Activated CD4-positive, alpha-beta memory T cell treated with anti-CD3 and anti-CD28 coated beads for 36 hours (primary cell): Measurements from ENCODE around the gene UBE3C. TPM values are rescaled to one million over a fixed set of nuclear protein-coding genes. Genes with fewer than 3 reads are reported as not detected.
"Not testable (repeated sequence)": the region's sequence is repeated elsewhere in the genome, so short reads cannot be mapped to it uniquely, and the experiment has no call there.

Experiments
- CTCF ChIA-PET: fragments of 350-600 bp; sonication (Branson Sonifier 250); formaldehyde crosslinking; loops from one replicate; lab custom pipeline; 2021; ENCODE audit warnings: antibody characterized with exemption, inconsistent platforms; lab: Charles Lee
- POLR2A ChIA-PET: fragments of 350-600 bp; sonication (Branson Sonifier 250); formaldehyde crosslinking; loops from one replicate; lab custom pipeline; 2021; ENCODE audit warnings: antibody characterized with exemption; lab: Charles Lee
- DNase-seq: peaks from one replicate; pipeline ENCODE4 v3.0.0-alpha.2; 2020
- H3K27ac Mint-ChIP-seq: one replicate; pipeline ENCODE4 v1.8.0; 2021; ENCODE audit warnings: mixed read lengths
- H3K27me3 Mint-ChIP-seq: one replicate; pipeline ENCODE4 v1.8.0; 2021; ENCODE audit warnings: mixed read lengths
- H3K36me3 Mint-ChIP-seq: one replicate; pipeline ENCODE4 v1.8.0; 2021; ENCODE audit warnings: mixed read lengths
- H3K4me1 Mint-ChIP-seq: one replicate; pipeline ENCODE4 v1.8.0; 2021; ENCODE audit warnings: low read depth, mixed read lengths
- H3K4me3 Mint-ChIP-seq: one replicate; pipeline ENCODE4 v1.8.0; 2021; ENCODE audit warnings: mild to moderate bottlenecking, mixed read lengths
- H3K9me3 Mint-ChIP-seq: one replicate; pipeline ENCODE4 v1.8.0; 2021; ENCODE audit warnings: mixed read lengths
- intact Hi-C: fragments of 100-400 bp; cut with micrococcal nuclease; formaldehyde crosslinking; loops from one replicate; pipeline ENCODE4 v1.15.1; 2023
- total RNA-seq, 2 experiments: library from RNA; stranded (reverse); gene quantifications; one replicate each; pipeline ENCODE4 v1.2.3, GENCODE V29; 2021

The UBE3C gene
- total RNA-seq, 2 experiments from 2014 or later, result 59.8 to 59.9 TPM

GRCh38 chr7:157270060-157270444 lies 131.3 kb downstream of the UBE3C start:
- POLR2A ChIA-PET, result no interaction called here
- CTCF ChIA-PET, result interaction anchor here (3.0 kb wide), 1 partner anchor 20 kb away, joined by 9 read pairs; no protein-coding TSS in a partner anchor
- Mint-ChIP-seq H3K4me1 (peaks cover 9% of the 10 kb centered on the region), H3K27ac (peak overlapping the region; percentile 40), H3K36me3 (peaks cover 21% of the 10 kb centered on the region), H3K27me3 (no peaks in the 10 kb centered on the region), H3K9me3 (no peaks in the 10 kb centered on the region), H3K4me3 (no peak overlapping the region)
- no peak for DNase-seq
- intact Hi-C loops, result loop anchor here (10.0 kb wide), 1 partner anchor 315 kb away; no protein-coding TSS in a partner anchor

GRCh38 chr7:157271315-157271990 lies 132.7 kb downstream of the UBE3C start:
- peaks cover 17% of the 10 kb centered on the region for H3K36me3 Mint-ChIP-seq
- POLR2A ChIA-PET, result no interaction called here
- H3K27me3 Mint-ChIP-seq, result no peaks in the 10 kb centered on the region
- intact Hi-C loops, result loop anchor here (10.0 kb wide), 1 partner anchor 317 kb away; no protein-coding TSS in a partner anchor
- no peaks in the 10 kb centered on the region for H3K9me3 Mint-ChIP-seq
- no peak for DNase-seq
- H3K27ac Mint-ChIP-seq, result peak overlapping the region; percentile 40
- no peak overlapping the region for H3K4me3 Mint-ChIP-seq
- CTCF ChIA-PET, result interaction anchor here (1.3 to 1.9 kb wide), 2 partner anchors 14 to 21 kb away, joined by 8 to 9 read pairs; no protein-coding TSS in a partner anchor
- peaks cover 11% of the 10 kb centered on the region for H3K4me1 Mint-ChIP-seq

DNA sequence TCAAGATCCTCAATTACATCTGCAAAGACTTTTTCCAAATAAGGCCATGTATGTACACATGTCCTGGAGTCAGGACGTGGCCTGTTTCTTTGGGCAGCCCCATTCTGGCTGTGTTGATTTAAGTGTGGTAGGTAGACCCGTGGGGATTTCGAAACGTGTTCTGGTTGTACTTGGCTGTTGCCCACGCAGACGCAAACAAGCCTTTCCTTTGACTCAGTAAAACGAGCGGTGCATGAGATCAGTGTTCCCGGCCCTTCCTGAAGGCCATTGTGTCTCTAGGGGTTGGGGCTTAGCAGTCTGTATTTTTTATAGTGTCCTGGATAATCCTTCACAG lies 133.2 kb downstream of the UBE3C start:
- Mint-ChIP-seq H3K27ac (peak overlapping the region; percentile 40), H3K9me3 (no peaks in the 10 kb centered on the region), H3K4me3 (no peak overlapping the region), H3K36me3 (peaks cover 17% of the 10 kb centered on the region), H3K4me1 (peaks cover 16% of the 10 kb centered on the region), H3K27me3 (no peaks in the 10 kb centered on the region)
- intact Hi-C loops, result loop anchor here (10.0 kb wide), 1 partner anchor 317 kb away; no protein-coding TSS in a partner anchor
- POLR2A ChIA-PET, result no interaction called here
- CTCF ChIA-PET, result interaction anchor here (1.1 to 1.9 kb wide), 3 partner anchors 14 to 75 kb away, joined by 3 to 9 read pairs (median 8); no protein-coding TSS in a partner anchor
- no peak for DNase-seq

GRCh38 chr7:157272351-157273207 lies 133.9 kb downstream of the UBE3C start:
- no peak for DNase-seq

GRCh38 chr7:157273208-157274093 lies 134.7 kb downstream of the UBE3C start:
- H3K4me3 Mint-ChIP-seq, result no peak overlapping the region
- peaks cover 9% of the 10 kb centered on the region for H3K36me3 Mint-ChIP-seq
- H3K27ac Mint-ChIP-seq, result no peak overlapping the region
- POLR2A ChIA-PET, result no interaction called here
- H3K4me1 Mint-ChIP-seq, result peaks cover 27% of the 10 kb centered on the region
- intact Hi-C loops, result loop anchor here (10.0 kb wide), 1 partner anchor 319 kb away; no protein-coding TSS in a partner anchor
- DNase-seq, result peak; percentile 75
- H3K9me3 Mint-ChIP-seq, result no peaks in the 10 kb centered on the region
- H3K27me3 Mint-ChIP-seq, result peaks cover 3% of the 10 kb centered on the region
- CTCF ChIA-PET, result interaction anchor here (0.6 to 2.7 kb wide), 25 partner anchors 8 to 324 kb away, joined by 3 to 16 read pairs (median 3); partner anchors contain the start of genes NOM1 and UBE3C

More at GRCh38 chr7:157272351-157273207, 133.9 kb downstream of the UBE3C start:
- peaks cover 15% of the 10 kb centered on the region for H3K36me3 Mint-ChIP-seq
- ChIA-PET POLR2A (no interaction called here), CTCF (interaction anchor here (1.1 to 2.7 kb wide), 7 partner anchors 8 to 74 kb away, joined by 3 to 16 read pairs (median 7); no protein-coding TSS in a partner anchor)
- intact Hi-C loops, result loop anchor here (10.0 kb wide), 1 partner anchor 318 kb away; no protein-coding TSS in a partner anchor
- no peaks in the 10 kb centered on the region for H3K9me3 Mint-ChIP-seq
- H3K4me3 Mint-ChIP-seq, result no peak overlapping the region
- no peak overlapping the region for H3K27ac Mint-ChIP-seq
- no peaks in the 10 kb centered on the region for H3K27me3 Mint-ChIP-seq
- H3K4me1 Mint-ChIP-seq, result peaks cover 22% of the 10 kb centered on the region

DNA sequence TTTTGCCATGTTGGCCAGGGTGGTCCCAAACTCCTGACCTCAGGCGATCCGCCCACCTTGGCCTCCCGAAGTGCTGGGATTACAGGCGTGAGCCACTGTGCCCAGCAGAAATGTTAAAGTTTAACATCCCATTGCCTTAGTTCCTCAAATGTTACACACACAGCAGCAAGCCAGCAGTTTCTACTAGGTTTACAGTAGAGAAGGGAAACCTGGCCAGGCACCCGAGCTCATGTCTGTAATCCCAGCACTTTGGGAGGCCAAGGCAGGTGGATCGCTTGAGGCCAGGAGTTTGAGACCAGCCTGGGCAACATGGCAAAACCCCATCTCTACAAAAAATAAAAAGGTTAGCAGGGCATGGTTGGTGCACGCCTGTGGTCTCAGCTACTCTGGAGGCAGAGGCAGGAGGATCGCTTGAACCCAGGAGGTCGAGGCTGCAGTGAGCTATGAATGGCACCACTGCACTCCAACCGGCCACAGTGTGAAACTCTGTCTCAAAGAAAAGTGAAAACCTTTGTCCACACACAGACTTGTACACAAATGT lies 135.4 kb downstream of the UBE3C start:
- H3K27ac Mint-ChIP-seq, H3K4me3 Mint-ChIP-seq, H3K36me3 Mint-ChIP-seq, H3K27me3 Mint-ChIP-seq, POLR2A ChIA-PET, H3K9me3 Mint-ChIP-seq, DNase-seq: not testable (repeated sequence)
- intact Hi-C loops, result loop anchor here (10.0 kb wide), 1 partner anchor 319 kb away; no protein-coding TSS in a partner anchor
- CTCF ChIA-PET, result interaction anchor here (0.6 to 2.7 kb wide), 24 partner anchors 9 to 325 kb away, joined by 3 to 16 read pairs (median 3); partner anchors contain the start of genes NOM1 and UBE3C
- peaks cover 27% of the 10 kb centered on the region for H3K4me1 Mint-ChIP-seq

GRCh38 chr7:157274991-157275427 lies 136.3 kb downstream of the UBE3C start:
- POLR2A ChIA-PET, result interaction anchor here (0.6 kb wide), 1 partner anchor 160 kb away, joined by 3 read pairs; no protein-coding TSS in a partner anchor
- no peaks in the 10 kb centered on the region for H3K36me3 Mint-ChIP-seq
- intact Hi-C loops, result loop anchor here (10.0 kb wide), 1 partner anchor 320 kb away; no protein-coding TSS in a partner anchor

DNA sequence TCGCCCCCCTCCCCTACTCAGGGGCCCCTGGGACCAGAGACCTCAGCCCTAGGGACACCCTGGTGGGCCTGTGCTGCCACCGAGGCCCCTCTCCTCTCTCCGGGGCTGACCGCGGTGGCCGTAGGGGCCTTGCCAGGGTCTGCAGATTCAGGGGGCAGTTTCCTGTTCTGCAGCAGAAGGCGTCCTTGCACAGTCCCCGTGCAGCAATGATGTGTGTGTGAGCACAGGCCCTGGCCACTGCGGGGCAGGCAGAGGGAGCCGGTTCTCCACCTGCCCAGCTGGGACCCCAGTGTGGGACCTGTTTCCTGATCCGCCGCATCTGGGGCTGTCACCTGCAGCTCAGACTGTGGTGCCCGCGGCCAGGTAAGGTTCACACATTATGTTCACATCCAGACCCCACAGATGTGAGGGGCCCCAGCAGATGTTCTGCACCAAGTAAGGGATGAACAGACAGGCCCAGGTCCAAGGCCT lies 137.4 kb downstream of the UBE3C start:
- Mint-ChIP-seq H3K36me3 (no peaks in the 10 kb centered on the region), H3K4me3 (no peak overlapping the region), H3K9me3 (no peaks in the 10 kb centered on the region), H3K27me3 (peaks cover 15% of the 10 kb centered on the region), H3K27ac (no peak overlapping the region), H3K4me1 (peaks cover 20% of the 10 kb centered on the region)
- ChIA-PET CTCF (interaction anchor here (0.7 to 1.5 kb wide), 2 partner anchors 26 to 54 kb away, joined by 3 to 4 read pairs; no protein-coding TSS in a partner anchor), POLR2A (no interaction called here)
- no peak for DNase-seq
- intact Hi-C loops, result loop anchor here (2.0 to 10.0 kb wide), 2 partner anchors 65 to 321 kb away; no protein-coding TSS in a partner anchor

More at GRCh38 chr7:157274991-157275427, 136.3 kb downstream of the UBE3C start:
- CTCF ChIA-PET, result interaction anchor here (0.6 to 2.7 kb wide), 9 partner anchors 19 to 136 kb away, joined by 3 to 16 read pairs (median 3); partner anchors contain the start of gene UBE3C
- Mint-ChIP-seq H3K27me3 (peaks cover 6% of the 10 kb centered on the region), H3K4me1 (peaks cover 20% of the 10 kb centered on the region), H3K27ac (no peak overlapping the region), H3K9me3 (no peaks in the 10 kb centered on the region), H3K4me3 (no peak overlapping the region)
- no peak for DNase-seq

GRCh38 chr7:157276731-157277562 lies 138.2 kb downstream of the UBE3C start:
- no peaks in the 10 kb centered on the region for H3K36me3 Mint-ChIP-seq
- intact Hi-C loops, result loop anchor here (2.0 to 10.0 kb wide), 2 partner anchors 64 to 322 kb away; no protein-coding TSS in a partner anchor
- H3K27me3 Mint-ChIP-seq, result peaks cover 16% of the 10 kb centered on the region
- H3K27ac Mint-ChIP-seq, result peak overlapping the region; percentile 42
- CTCF ChIA-PET, result no interaction called here
- H3K4me3 Mint-ChIP-seq, result no peak overlapping the region
- POLR2A ChIA-PET, result no interaction called here
- peaks cover 20% of the 10 kb centered on the region for H3K4me1 Mint-ChIP-seq
- no peaks in the 10 kb centered on the region for H3K9me3 Mint-ChIP-seq
- peak; percentile 47 for DNase-seq

GRCh38 chr7:157277568-157277967 lies 138.8 kb downstream of the UBE3C start:
- intact Hi-C loops, result loop anchor here (2.0 to 10.0 kb wide), 2 partner anchors 63 to 323 kb away; no protein-coding TSS in a partner anchor
- CTCF ChIA-PET, H3K27ac Mint-ChIP-seq: not testable (repeated sequence)

More at GRCh38 chr7:157277568-157277967, 138.8 kb downstream of the UBE3C start:
- H3K36me3 Mint-ChIP-seq, H3K9me3 Mint-ChIP-seq, DNase-seq, POLR2A ChIA-PET, H3K4me3 Mint-ChIP-seq: not testable (repeated sequence)
- Mint-ChIP-seq H3K4me1 (peaks cover 20% of the 10 kb centered on the region), H3K27me3 (peaks cover 16% of the 10 kb centered on the region)
